Gastrocnemius medialis (tissue), 4 donors: ENCODE results near the gene SHTN1. TPM values are rescaled to one million over a fixed set of nuclear protein-coding genes. Genes with fewer than 3 reads are reported as not detected.

Experiments used
- ATAC-seq, 2 donors: fragments of 150-250 bp; one replicate each; pipeline ENCODE4 v1.9.1; 2016
- DNase-seq, 2 donors: peaks; one replicate each; pipeline ENCODE4 v3.0.0-alpha.2; 2019
- H3K27ac ChIP-seq, 4 donors: fragments of 200-600 bp; sonication (generic); 1 replicate in 1 of 4; 2 replicates in 3 of 4; pipeline ENCODE4 v1.5.1; 2016 to 2018; ENCODE audit warnings: mild to moderate bottlenecking in 2 of 4, moderate library complexity in 1 of 4
- H3K27me3 ChIP-seq, 3 donors: fragments of 200-600 bp; sonication (generic) in 2 of 3; 1 replicate in 1 of 3; 2 replicates in 2 of 3; pipeline versions ENCODE4 v1.5.1 to v1.6.0; 2016 to 2019; ENCODE audit warnings: mild to moderate bottlenecking in 1 of 3, moderate library complexity in 1 of 3
- H3K36me3 ChIP-seq, 2 donors: fragments of 200-600 bp; sonication (generic) in 1 of 2; one replicate each; pipeline ENCODE4 v1.5.1; 2017 to 2018
- H3K4me1 ChIP-seq, 2 donors: fragments of 200-600 bp; sonication (generic) in 1 of 2; one replicate each; pipeline ENCODE4 v1.5.1; 2016 to 2017; ENCODE audit warnings: mild to moderate bottlenecking in 2 of 2
- H3K4me3 ChIP-seq, 4 donors: fragments of 200-600 bp; sonication (generic) in 3 of 4; 1 replicate in 1 of 4; 2 replicates in 3 of 4; pipeline ENCODE4 v1.5.1; 2016 to 2019; ENCODE audit warnings: mild to moderate bottlenecking in 2 of 4
- H3K9me3 ChIP-seq, 3 donors: fragments of 200-600 bp; sonication (generic) in 2 of 3; 1 replicate in 1 of 3; 2 replicates in 2 of 3; pipeline ENCODE4 v1.5.1; 2016 to 2019
- CTCF ChIP-seq, 5 experiments: fragments of 450-650 bp in 3 of 5; fragments of 200-600 bp in 2 of 5; sonication (generic) in 2 of 5; IDR thresholded peaks in 4 of 5; conservative IDR thresholded peaks in 1 of 5; 1 replicate in 4 of 5; 2 replicates in 1 of 5; pipeline ENCODE4 v1.5.1; 2016 to 2019; ENCODE audit warnings: antibody characterized with exemption in 5 of 5, mild to moderate bottlenecking in 3 of 5, moderate library complexity in 3 of 5
- POLR2A ChIP-seq, 2 donors: fragments of 450-650 bp; IDR thresholded peaks; one replicate each; pipeline ENCODE4 v1.6.1; 2017; ENCODE audit warnings: antibody characterized with exemption in 2 of 2, mild to moderate bottlenecking in 2 of 2, moderate library complexity in 2 of 2
- in situ Hi-C, 4 donors: fragments of 200-750 bp; cut with MboI; loops; one replicate each; pipeline versions ENCODE4 v1.15.0 to v1.8.0; 2017; ENCODE audit warnings: low sequenced_read_pairs in 4 of 4
- intact Hi-C: fragments of 100-400 bp; cut with DNase I; formaldehyde crosslinking; loops from one replicate; pipeline ENCODE4 v1.15.1; 2023; ENCODE audit warnings: low total_unique reads
- total RNA-seq, 4 donors: library from RNA; depleted of rRNA; stranded (reverse); fragments of >200 nt; gene quantifications; one replicate each; pipeline versions ENCODE4 v1.1.0 to v1.2.3, GENCODE V29; 2016

SHTN1 gene
- total RNA-seq, 4 donors from 2014 or later, result 0.73 to 2.2 (median 1.0) TPM

GRCh38 chr10:116905845-116906210 is 99.2 kb downstream of the SHTN1 start:
- Histone ChIP-seq H3K4me1 (no peaks in the 10 kb centered on the region), H3K9me3 (no peaks in the 10 kb centered on the region), H3K4me3 (no peak overlapping the region), H3K27ac (no peak overlapping the region), H3K27me3 (no peaks in the 10 kb centered on the region), H3K36me3 (no peaks in the 10 kb centered on the region)
- intact Hi-C loops, result no loop called here
- no peak for DNase-seq
- no peak for TF ChIP-seq POLR2A (IDR thresholded peaks at IDR 0.05)
- TF ChIP-seq CTCF (IDR thresholded peaks at IDR 0.05 in 4 of 5, conservative IDR thresholded peaks at IDR 0.05 in 1 of 5), result no peak
- no peak for ATAC-seq
- in situ Hi-C loops, result no loop called here

GRCh38 chr10:116899626-116900025 is 105.4 kb downstream of the SHTN1 start:
- Histone ChIP-seq H3K9me3 (no peaks in the 10 kb centered on the region), H3K4me1 (no peaks in the 10 kb centered on the region), H3K36me3 (no peaks in the 10 kb centered on the region), H3K27me3 (no peaks in the 10 kb centered on the region), H3K4me3 (no peak overlapping the region), H3K27ac (no peak overlapping the region)
- intact Hi-C loops (no loop called here), in situ Hi-C loops (no loop called here)
- DNase-seq (no peak), ATAC-seq (no peak)
- TF ChIP-seq CTCF (IDR thresholded peaks at IDR 0.05 in 4 of 5, conservative IDR thresholded peaks at IDR 0.05 in 1 of 5) (no peak), POLR2A (IDR thresholded peaks at IDR 0.05) (no peak)

GRCh38 chr10:116893686-116894037 is 111.3 kb downstream of the SHTN1 start:
- no peak for DNase-seq
- in situ Hi-C loops (no loop called here), intact Hi-C loops (no loop called here)
- Histone ChIP-seq H3K27ac (no peak overlapping the region), H3K4me1 (peaks cover 0 to 4% of the 10 kb centered on the region in 2 donors), H3K9me3 (no peaks in the 10 kb centered on the region), H3K27me3 (no peaks in the 10 kb centered on the region), H3K36me3 (no peaks in the 10 kb centered on the region), H3K4me3 (no peak overlapping the region)
- no peak for ATAC-seq
- no peak for TF ChIP-seq CTCF (IDR thresholded peaks at IDR 0.05 in 4 of 5, conservative IDR thresholded peaks at IDR 0.05 in 1 of 5)
- no peak for TF ChIP-seq POLR2A (IDR thresholded peaks at IDR 0.05)

- intact Hi-C loops (no loop called here), in situ Hi-C loops (no loop called here)
- H3K4me1 ChIP-seq, result peaks cover 0 to 4% of the 10 kb centered on the region in 2 donors
- DNase-seq, result no peak
- H3K4me3 ChIP-seq, result no peak overlapping the region
- H3K27me3 ChIP-seq, result no peaks in the 10 kb centered on the region
- ATAC-seq, result no peak
- H3K36me3 ChIP-seq, result no peaks in the 10 kb centered on the region
- H3K27ac ChIP-seq, result no peak overlapping the region
- no peaks in the 10 kb centered on the region for H3K9me3 ChIP-seq
- TF ChIP-seq POLR2A (IDR thresholded peaks at IDR 0.05) (no peak), CTCF (IDR thresholded peaks at IDR 0.05 in 4 of 5, conservative IDR thresholded peaks at IDR 0.05 in 1 of 5) (no peak)
These were observed 111.9 kb downstream of the SHTN1 start for GRCh38 chr10:116892907-116893685.

GRCh38 chr10:116891208-116891607 is 113.8 kb downstream of the SHTN1 start:
- intact Hi-C loops (no loop called here), in situ Hi-C loops (no loop called here)
- Histone ChIP-seq H3K4me1 (peaks cover 0 to 4% of the 10 kb centered on the region in 2 donors), H3K4me3 (no peak overlapping the region), H3K36me3 (no peaks in the 10 kb centered on the region), H3K27ac (no peak overlapping the region), H3K27me3 (no peaks in the 10 kb centered on the region), H3K9me3 (no peaks in the 10 kb centered on the region)
- TF ChIP-seq CTCF (IDR thresholded peaks at IDR 0.05 in 4 of 5, conservative IDR thresholded peaks at IDR 0.05 in 1 of 5) (no peak), POLR2A (IDR thresholded peaks at IDR 0.05) (no peak)
- DNase-seq (no peak), ATAC-seq (no peak)
